WTC11 (cell line): Measurements from ENCODE around the gene FIZ1. TPM values are rescaled to one million over a fixed set of nuclear protein-coding genes. Genes with fewer than 3 reads are reported as not detected.

ENCODE experiments used
- ATAC-seq: fragments of 200-7000 bp; cut with Tn5 transposase; 2 replicates; pipeline ENCODE4 v1.10.0; 2021; ENCODE audit warnings: mild to moderate bottlenecking, moderate library complexity
- CTCF ChIA-PET: fragments of 300-600 bp; sonication (Branson Sonifier 250); formaldehyde crosslinking; loops from one replicate; lab custom pipeline; 2021; ENCODE audit warnings: antibody characterized with exemption; lab: Charles Lee
- POLR2A ChIA-PET: fragments of 350-600 bp; sonication (Branson Sonifier 250); formaldehyde crosslinking; loops from one replicate; lab custom pipeline; 2021; ENCODE audit warnings: antibody characterized with exemption; lab: Charles Lee
- DNase-seq: peaks from one replicate; pipeline ENCODE4 v3.0.0; 2021; ENCODE audit warnings: low spot score
- H3K27ac Mint-ChIP-seq: 2 replicates; pipeline ENCODE4 v1.8.0; 2021; ENCODE audit warnings: mixed read lengths
- H3K27me3 Mint-ChIP-seq: 2 replicates; pipeline ENCODE4 v1.8.0; 2021; ENCODE audit warnings: low read depth, mild to moderate bottlenecking, moderate library complexity, mixed read lengths
- H3K36me3 Mint-ChIP-seq: 2 replicates; pipeline ENCODE4 v1.8.0; 2021; ENCODE audit warnings: mixed read lengths
- H3K4me1 Mint-ChIP-seq: 2 replicates; pipeline ENCODE4 v1.8.0; 2022; ENCODE audit warnings: mixed read lengths
- H3K4me3 Mint-ChIP-seq: 2 replicates; pipeline ENCODE4 v1.8.0; 2021; ENCODE audit warnings: mild to moderate bottlenecking, moderate library complexity, mixed read lengths
- H3K9me3 Mint-ChIP-seq: 2 replicates; pipeline ENCODE4 v1.8.0; 2021; ENCODE audit warnings: mixed read lengths
- AFF4 ChIP-seq: sonication (generic); formaldehyde crosslinking; IDR thresholded peaks from 2 replicates; pipeline ENCODE4 v1.8.1; 2023; ENCODE audit warnings: mild to moderate bottlenecking, missing genetic modification reagents, borderline replicate concordance
- E2F1 ChIP-seq: sonication (generic); formaldehyde crosslinking; IDR thresholded peaks from 2 replicates; pipeline ENCODE4 v1.8.0; 2022; ENCODE audit warnings: mild to moderate bottlenecking, missing genetic modification reagents
- EMX1 ChIP-seq: fragments of 250-450 bp; sonication (Bioruptor Pico); IDR thresholded peaks from 2 replicates; pipeline ENCODE4 v1.8.0; 2021; ENCODE audit warnings: mild to moderate bottlenecking
- FOXP1 ChIP-seq: sonication (generic); formaldehyde crosslinking; IDR thresholded peaks from 2 replicates; pipeline ENCODE4 v1.8.0; 2022; ENCODE audit warnings: missing genetic modification reagents, mild to moderate bottlenecking, moderate library complexity, borderline replicate concordance
- IRF1 ChIP-seq: sonication (generic); formaldehyde crosslinking; IDR thresholded peaks from 2 replicates; pipeline ENCODE4 v1.8.0; 2023; ENCODE audit warnings: missing genetic modification reagents
- JUN ChIP-seq: sonication (generic); formaldehyde crosslinking; IDR thresholded peaks from 2 replicates; pipeline ENCODE4 v1.8.0; 2023; ENCODE audit warnings: mild to moderate bottlenecking, missing genetic modification reagents
- MAX ChIP-seq: sonication (generic); formaldehyde crosslinking; IDR thresholded peaks from 2 replicates; pipeline ENCODE4 v1.8.0; 2022; ENCODE audit warnings: mild to moderate bottlenecking, missing genetic modification reagents
- PREB ChIP-seq: sonication (generic); formaldehyde crosslinking; IDR thresholded peaks from 2 replicates; pipeline ENCODE4 v1.8.1; 2022; ENCODE audit warnings: mild to moderate bottlenecking, missing genetic modification reagents, moderate library complexity, borderline replicate concordance
- RORB ChIP-seq: fragments of 250-450 bp; sonication (Bioruptor Pico); IDR thresholded peaks from 2 replicates; pipeline ENCODE4 v1.9.0; 2021; ENCODE audit warnings: mild to moderate bottlenecking
- SP1 ChIP-seq: sonication (generic); formaldehyde crosslinking; conservative IDR thresholded peaks from 2 replicates; pipeline ENCODE4 v1.8.1; 2022; ENCODE audit warnings: missing genetic modification reagents
- TEAD4 ChIP-seq: sonication (generic); formaldehyde crosslinking; IDR thresholded peaks from 2 replicates; pipeline ENCODE4 v1.8.0; 2022; ENCODE audit warnings: mild to moderate bottlenecking, missing genetic modification reagents
- ZMAT4 ChIP-seq: fragments of 250-450 bp; sonication (Bioruptor Pico); IDR thresholded peaks from 2 replicates; pipeline ENCODE4 v1.9.0; 2021; ENCODE audit warnings: mild to moderate bottlenecking
- ZNF121 ChIP-seq: sonication (generic); formaldehyde crosslinking; IDR thresholded peaks from 2 replicates; pipeline ENCODE4 v1.8.0; 2023; ENCODE audit warnings: missing genetic modification reagents
- ZNF281 ChIP-seq: sonication (generic); formaldehyde crosslinking; IDR thresholded peaks from 2 replicates; pipeline ENCODE4 v1.8.0; 2023; ENCODE audit warnings: mild to moderate bottlenecking, missing genetic modification reagents
- ZNF317 ChIP-seq: sonication (generic); formaldehyde crosslinking; IDR thresholded peaks from 2 replicates; pipeline ENCODE4 v1.8.1; 2023; ENCODE audit warnings: low read depth, mild to moderate bottlenecking, moderate library complexity, missing genetic modification reagents, borderline replicate concordance
- ZNF512 ChIP-seq: sonication (generic); formaldehyde crosslinking; IDR thresholded peaks from 2 replicates; pipeline ENCODE4 v1.8.1; 2022; ENCODE audit warnings: missing genetic modification reagents, borderline replicate concordance
- total RNA-seq: library from RNA; stranded (reverse); gene quantifications from 3 replicates; pipeline ENCODE4 v1.2.3, GENCODE V29; 2021

FIZ1 gene
- total RNA-seq, 1 experiment from 2014 or later: 20.1 TPM

- CTCF ChIA-PET: interaction anchor here (2.6 kb wide), 1 partner anchor 12 kb away, joined by 11 read pairs; no protein-coding TSS in a partner anchor
- Mint-ChIP-seq H3K4me1 (peaks cover 26% of the 10 kb centered on the region), H3K27ac (peak overlapping the region; percentile 74; the same call in 1 of the 2 replicates), H3K27me3 (peaks cover 9% of the 10 kb centered on the region), H3K9me3 (peaks cover 4% of the 10 kb centered on the region), H3K36me3 (peaks cover 17% of the 10 kb centered on the region), H3K4me3 (peak overlapping the region; percentile 89)
- TF ChIP-seq AFF4 (no peak), TEAD4 (CRISPR knock-in tag) (no peak), ZMAT4 (no peak), ZNF512 (CRISPR knock-in tag) (no peak), IRF1 (CRISPR knock-in tag) (no peak), SP1 (CRISPR knock-in tag) (no peak), PREB (CRISPR knock-in tag) (no peak), MAX (CRISPR knock-in tag) (no peak), ZNF317 (CRISPR knock-in tag) (no peak), E2F1 (no peak), FOXP1 (CRISPR knock-in tag) (no peak), ZNF281 (CRISPR knock-in tag) (no peak), ZNF121 (CRISPR knock-in tag) (no peak), JUN (CRISPR knock-in tag) (no peak), RORB (CRISPR knock-in tag) (no peak), EMX1 (CRISPR knock-in tag) (no peak)
- ATAC-seq: no peak
- no peak for DNase-seq
- POLR2A ChIA-PET: no interaction called here
Observed at GRCh38 chr19:55643887-55644176, 44.5 kb upstream of the FIZ1 start.
